Stomach (tissue), 9 donors: ENCODE measurements around the gene SPECC1. TPM values are rescaled to one million over a fixed set of nuclear protein-coding genes. Genes with fewer than 3 reads are reported as not detected.
"Not testable (repeated sequence)": the region's sequence is repeated elsewhere in the genome, so short reads cannot be mapped to it uniquely, and the experiment has no call there.

Experiments
- DNase-seq, 2 donors: peaks; one replicate each; pipeline versions ENCODE4 v3.0.0 to v3.0.0-alpha.2; 2013 to 2019
- H3K27ac ChIP-seq, 5 donors: fragments of 200-600 bp in 4 of 5; sonication (generic) in 4 of 5; one replicate each; pipeline ENCODE4 v1.5.1; 2013 to 2019; ENCODE audit warnings: mild to moderate bottlenecking in 1 of 5, moderate library complexity in 1 of 5
- H3K27me3 ChIP-seq, 3 donors: fragments of 200-600 bp; sonication (generic); one replicate each; pipeline ENCODE4 v1.5.1; 2017 to 2019; ENCODE audit warnings: mixed run types in 1 of 3
- H3K36me3 ChIP-seq, 4 donors: fragments of 200-600 bp; sonication (generic); 1 replicate in 3 of 4; 2 replicates in 1 of 4; pipeline ENCODE4 v1.5.1; 2016 to 2019
- H3K4me1 ChIP-seq, 4 donors: fragments of 200-600 bp; sonication (generic); one replicate each; pipeline ENCODE4 v1.5.1; 2016 to 2019
- H3K4me3 ChIP-seq, 4 donors: fragments of 200-600 bp; sonication (generic) in 3 of 4; one replicate each; pipeline ENCODE4 v1.5.1; 2016 to 2019; ENCODE audit warnings: mild to moderate bottlenecking in 1 of 4
- H3K9me3 ChIP-seq, 4 donors: fragments of 200-600 bp; sonication (generic); one replicate each; pipeline ENCODE4 v1.5.1; 2016 to 2019
- CTCF ChIP-seq, 7 experiments: fragments of 450-650 bp in 4 of 7; fragments of 200-600 bp in 3 of 7; sonication (generic) in 3 of 7; IDR thresholded peaks; one replicate each; pipeline ENCODE4 v1.5.1; 2016 to 2019; ENCODE audit warnings: antibody characterized with exemption in 7 of 7, control low read depth in 2 of 7, mild to moderate bottlenecking in 1 of 7
- EP300 ChIP-seq: sonication (generic); formaldehyde crosslinking; IDR thresholded peaks from one replicate; pipeline ENCODE4 v1.6.1; 2017; ENCODE audit warnings: antibody characterized with exemption
- POLR2A ChIP-seq, 4 donors: fragments of 450-650 bp; IDR thresholded peaks; one replicate each; pipeline ENCODE4 v1.6.1; 2016; ENCODE audit warnings: antibody characterized with exemption in 4 of 4, control low read depth in 2 of 4, mild to moderate bottlenecking in 1 of 4, moderate library complexity in 1 of 4
- POLR2AphosphoS5 ChIP-seq, 3 donors: sonication (generic); formaldehyde crosslinking; IDR thresholded peaks; one replicate each; pipeline ENCODE4 v1.6.1; 2016; ENCODE audit warnings: antibody characterized with exemption in 3 of 3
- WGBS, 5 donors: extraction: QIAGEN DNeasy Blood & Tissue Kit in 3 of 5; methylation state at CpG; one replicate each; pipeline versions ENCODE4 v1.1.5 to v1.1.7; 2013 to 2018; 5-methylcytosine and 5-hydroxymethylcytosine counted together
- intact Hi-C: fragments of 100-400 bp; cut with DNase I; formaldehyde crosslinking; loops from one replicate; pipeline ENCODE4 v1.15.1; 2023; ENCODE audit warnings: low total_unique reads
- polyA plus RNA-seq, 3 donors: library from polyadenylated mRNA; stranded (reverse); fragments of 200-250 nt; gene quantifications; one replicate each; pipeline ENCODE4 v1.2.3, GENCODE V29; 2013
- total RNA-seq, 5 donors: library from RNA; depleted of rRNA; stranded (reverse); fragments of >200 nt; gene quantifications; one replicate each; pipeline versions ENCODE4 v1.1.0 to v1.2.3, GENCODE V29; 2014 to 2016
- donor health status: healthy with polysubstance abuse.
- donor health status: Bipolar disorder and iron deficiency.
- donor health status: healthy.

The SPECC1 gene
- total and polyA plus RNA-seq, 8 donors = 12.8 to 161 (median 34.5) TPM

- Histone ChIP-seq H3K27ac (no peak overlapping the region), H3K27me3 (no peaks in the 10 kb centered on the region), H3K9me3 (no peaks in the 10 kb centered on the region), H3K36me3 (peaks cover 8 to 74% (median 53%) of the 10 kb centered on the region in 4 donors), H3K4me1 (no peaks in the 10 kb centered on the region), H3K4me3 (no peak overlapping the region)
- intact Hi-C loops = no loop called here
- 75 to 91% (median 84%) methylated on average over 4 of the region's 4 CpGs for WGBS, 5 donors
- DNase-seq = no peak
- TF ChIP-seq POLR2AphosphoS5 (IDR thresholded peaks at IDR 0.05) (no peak), POLR2A (IDR thresholded peaks at IDR 0.05) (no peak), EP300 (no peak), CTCF (IDR thresholded peaks at IDR 0.05) (no peak)
Observed at GRCh38 chr17:20232611-20233010, 223.5 kb downstream of the SPECC1 start.

- Histone ChIP-seq H3K9me3 (no peaks in the 10 kb centered on the region), H3K27me3 (no peaks in the 10 kb centered on the region), H3K27ac (no peak overlapping the region), H3K4me1 (no peaks in the 10 kb centered on the region), H3K36me3 (peaks cover 8 to 58% (median 45%) of the 10 kb centered on the region in 4 donors), H3K4me3 (no peak overlapping the region)
- intact Hi-C loops = no loop called here
- no peak for DNase-seq
- TF ChIP-seq EP300 (no peak), CTCF (IDR thresholded peaks at IDR 0.05) (no peak), POLR2A (IDR thresholded peaks at IDR 0.05) (no peak), POLR2AphosphoS5 (IDR thresholded peaks at IDR 0.05) (no peak)
- 71 to 80% (median 73%) methylated on average over 4 of the region's 4 CpGs for WGBS, 5 donors
Observed at GRCh38 chr17:20234276-20234675, 225.1 kb downstream of the SPECC1 start.

- Histone ChIP-seq H3K36me3 (peaks cover 8 to 47% (median 43%) of the 10 kb centered on the region in 4 donors), H3K27ac (no peak overlapping the region), H3K27me3 (no peaks in the 10 kb centered on the region), H3K9me3 (no peaks in the 10 kb centered on the region), H3K4me3 (no peak overlapping the region), H3K4me1 (no peaks in the 10 kb centered on the region)
- WGBS, 5 donors = 77 to 89% (median 86%) methylated on average over 6 of the region's 6 CpGs
- intact Hi-C loops = no loop called here
- no peak for TF ChIP-seq POLR2AphosphoS5 (IDR thresholded peaks at IDR 0.05)
- no peak for TF ChIP-seq CTCF (IDR thresholded peaks at IDR 0.05)
- no peak for TF ChIP-seq EP300
- TF ChIP-seq POLR2A (IDR thresholded peaks at IDR 0.05) = no peak
- no peak for DNase-seq
Observed at GRCh38 chr17:20235747-20236146, 226.6 kb downstream of the SPECC1 start.

GRCh38 chr17:20236578-20237227 is 227.5 kb downstream of the SPECC1 start:
- Histone ChIP-seq H3K4me3 (no peak overlapping the region), H3K36me3 (peaks cover 7 to 43% (median 38%) of the 10 kb centered on the region in 4 donors), H3K27me3 (no peaks in the 10 kb centered on the region), H3K9me3 (no peaks in the 10 kb centered on the region), H3K4me1 (no peaks in the 10 kb centered on the region), H3K27ac (no peak overlapping the region)
- no peak for TF ChIP-seq POLR2A (IDR thresholded peaks at IDR 0.05)
- TF ChIP-seq CTCF (IDR thresholded peaks at IDR 0.05) = no peak
- TF ChIP-seq POLR2AphosphoS5 (IDR thresholded peaks at IDR 0.05) = no peak
- TF ChIP-seq EP300 = no peak
- DNase-seq = no peak
- WGBS, 5 donors = 74 to 89% (median 84%) methylated on average over 5 of the region's 5 CpGs
- intact Hi-C loops = no loop called here

GRCh38 chr17:20239776-20240175 is 230.6 kb downstream of the SPECC1 start:
- not testable (repeated sequence) for H3K27ac ChIP-seq

More at GRCh38 chr17:20239776-20240175, 230.6 kb downstream of the SPECC1 start:
- H3K27me3 ChIP-seq, H3K9me3 ChIP-seq, DNase-seq, H3K4me1 ChIP-seq, H3K4me3 ChIP-seq, intact Hi-C loops: not testable (repeated sequence)
- WGBS, 5 donors = 96 to 100% (median 99%) methylated on average over 3 of the region's 3 CpGs
- peaks cover 0 to 20% (median 10%) of the 10 kb centered on the region in 4 donors for H3K36me3 ChIP-seq
